Measurements from ENCODE around the gene ZNF501.

DNA sequence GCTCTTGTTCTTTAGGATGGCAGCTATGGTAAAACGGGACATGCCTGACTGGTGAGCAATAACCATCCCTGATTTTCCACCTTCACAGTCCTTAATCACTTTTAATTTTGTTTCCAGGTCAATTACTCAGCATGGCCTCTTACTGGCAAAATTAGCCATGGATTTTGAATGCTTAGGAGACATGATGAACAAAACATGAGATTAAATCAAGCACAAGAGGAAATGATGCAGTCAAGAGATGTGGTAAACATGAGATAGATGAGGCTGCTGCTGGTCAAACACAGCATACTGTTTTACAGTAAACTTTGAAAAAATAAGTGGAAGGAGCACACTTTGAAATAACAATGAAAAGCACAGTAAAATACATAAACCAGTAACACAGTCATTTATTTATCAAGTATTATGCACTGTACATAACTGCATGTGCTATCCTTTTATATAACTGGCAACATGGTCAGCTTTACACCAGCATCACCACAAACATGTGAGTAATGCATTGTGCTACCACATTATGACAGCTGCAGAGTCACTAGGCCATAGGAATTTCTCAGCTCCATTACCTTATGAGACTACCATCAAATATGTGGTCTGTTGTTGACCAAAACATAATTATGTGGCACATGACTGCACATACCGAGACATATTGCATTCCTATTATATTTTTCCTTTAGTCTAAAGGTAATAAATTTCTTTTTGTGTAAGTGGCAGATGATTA, 47.1 kb upstream of the ZNF501 start:
- TF ChIP-seq CTCF (IDR thresholded peaks at IDR 0.05), result no peak
- no peak for TF ChIP-seq POLR2A (IDR thresholded peaks at IDR 0.05)
